ENCODE measurements around the gene MLF1.

The MLF1 gene

GRCh38 chr3:158569794-158570193 lies 1.2 kb upstream of the MLF1 start:
- Histone ChIP-seq H3K9me3 (ENCODE audit: severe bottlenecking) (no peaks in the 10 kb centered on the region), H3K27me3 (ENCODE audit: insufficient read depth, low read depth, severe bottlenecking) (no peaks in the 10 kb centered on the region), H3K4me3 (ENCODE audit: low read depth, low read length) (no peak overlapping the region), H3K36me3 (no peaks in the 10 kb centered on the region), H3K27ac (no peak overlapping the region)
- no peak for DNase-seq
- no peak for TF ChIP-seq CTCF (IDR thresholded peaks at IDR 0.05; ENCODE audit: low read depth, low read length)

GRCh38 chr3:158571969-158572765 lies 1.2 kb downstream of the MLF1 start:
- Histone ChIP-seq H3K27ac (no peak overlapping the region), H3K4me3 (ENCODE audit: low read depth, low read length) (no peak overlapping the region)

GRCh38 chr3:158572766-158573060 lies 1.7 kb downstream of the MLF1 start:
- Histone ChIP-seq H3K9me3 (ENCODE audit: severe bottlenecking) (no peaks in the 10 kb centered on the region), H3K27ac (no peak overlapping the region), H3K36me3 (no peaks in the 10 kb centered on the region), H3K4me3 (ENCODE audit: low read depth, low read length) (no peak overlapping the region), H3K27me3 (ENCODE audit: insufficient read depth, low read depth, severe bottlenecking) (no peaks in the 10 kb centered on the region)
- no peak for DNase-seq
- no peak for TF ChIP-seq CTCF (IDR thresholded peaks at IDR 0.05; ENCODE audit: low read depth, low read length)

More at GRCh38 chr3:158571969-158572765, 1.2 kb downstream of the MLF1 start:
- no peaks in the 10 kb centered on the region for H3K9me3 ChIP-seq (ENCODE audit: severe bottlenecking)
- H3K36me3 ChIP-seq, result no peaks in the 10 kb centered on the region
- no peak for DNase-seq
- no peak for TF ChIP-seq CTCF (IDR thresholded peaks at IDR 0.05; ENCODE audit: low read depth, low read length)
- no peaks in the 10 kb centered on the region for H3K27me3 ChIP-seq (ENCODE audit: insufficient read depth, low read depth, severe bottlenecking)

GRCh38 chr3:158573714-158574113 lies 2.7 kb downstream of the MLF1 start:
- H3K27ac ChIP-seq, result no peak overlapping the region
- no peak for TF ChIP-seq CTCF (IDR thresholded peaks at IDR 0.05; ENCODE audit: low read depth, low read length)
- no peaks in the 10 kb centered on the region for H3K9me3 ChIP-seq (ENCODE audit: severe bottlenecking)
- no peaks in the 10 kb centered on the region for H3K36me3 ChIP-seq
- DNase-seq, result no peak
- no peak overlapping the region for H3K4me3 ChIP-seq (ENCODE audit: low read depth, low read length)
- H3K27me3 ChIP-seq (ENCODE audit: insufficient read depth, low read depth, severe bottlenecking), result no peaks in the 10 kb centered on the region

GRCh38 chr3:158574646-158575045 lies 3.7 kb downstream of the MLF1 start:
- Histone ChIP-seq H3K27me3 (ENCODE audit: insufficient read depth, low read depth, severe bottlenecking) (no peaks in the 10 kb centered on the region), H3K27ac (no peak overlapping the region), H3K9me3 (ENCODE audit: severe bottlenecking) (no peaks in the 10 kb centered on the region), H3K4me3 (ENCODE audit: low read depth, low read length) (no peak overlapping the region), H3K36me3 (no peaks in the 10 kb centered on the region)
- TF ChIP-seq CTCF (IDR thresholded peaks at IDR 0.05; ENCODE audit: low read depth, low read length), result no peak
- no peak for DNase-seq

GRCh38 chr3:158590223-158590622 lies 19.2 kb downstream of the MLF1 start:
- DNase-seq, result no peak
- Histone ChIP-seq H3K27me3 (ENCODE audit: insufficient read depth, low read depth, severe bottlenecking) (no peaks in the 10 kb centered on the region), H3K36me3 (no peaks in the 10 kb centered on the region), H3K4me3 (ENCODE audit: low read depth, low read length) (no peak overlapping the region), H3K27ac (no peak overlapping the region), H3K9me3 (ENCODE audit: severe bottlenecking) (no peaks in the 10 kb centered on the region)
- TF ChIP-seq CTCF (IDR thresholded peaks at IDR 0.05; ENCODE audit: low read depth, low read length), result no peak
